Esophagus muscularis mucosa (tissue), 4 donors: ENCODE results near the gene TFRC. TPM values are rescaled to one million over a fixed set of nuclear protein-coding genes. Genes with fewer than 3 reads are reported as not detected.

Experiments used
- DNase-seq: peaks from one replicate; pipeline ENCODE4 v3.0.0-alpha.2; 2017; ENCODE audit errors: extremely low spot score
- H3K27ac ChIP-seq, 4 donors: fragments of 200-600 bp; sonication (generic); replicated peaks in 1 of 4; 1 replicate in 3 of 4; 2 replicates in 1 of 4; pipeline ENCODE4 v1.5.1; 2016 to 2019; ENCODE audit warnings: mild to moderate bottlenecking in 1 of 4
- H3K27me3 ChIP-seq, 4 donors: fragments of 200-600 bp; sonication (generic); one replicate each; pipeline versions ENCODE4 v1.5.1 to v1.6.0; 2016 to 2019
- H3K36me3 ChIP-seq, 4 donors: fragments of 200-600 bp; sonication (generic); one replicate each; pipeline ENCODE4 v1.5.1; 2016 to 2019
- H3K4me1 ChIP-seq, 4 donors: fragments of 200-600 bp; sonication (generic); one replicate each; pipeline ENCODE4 v1.5.1; 2016 to 2019
- H3K4me3 ChIP-seq, 4 donors: fragments of 200-600 bp; sonication (generic); 1 replicate in 2 of 4; 2 replicates in 2 of 4; pipeline ENCODE4 v1.5.1; 2016 to 2019; ENCODE audit warnings: mild to moderate bottlenecking in 4 of 4, moderate library complexity in 1 of 4
- H3K9me3 ChIP-seq, 4 donors: fragments of 200-600 bp; sonication (generic); 1 replicate in 3 of 4; 2 replicates in 1 of 4; pipeline ENCODE4 v1.5.1; 2016 to 2019
- EP300 ChIP-seq: sonication (generic); formaldehyde crosslinking; IDR thresholded peaks from one replicate; pipeline ENCODE4 v1.6.1; 2017; ENCODE audit warnings: antibody characterized with exemption
- POLR2A ChIP-seq: fragments of 450-650 bp; IDR thresholded peaks from one replicate; pipeline ENCODE4 v1.6.1; 2017; ENCODE audit warnings: antibody characterized with exemption, moderate library complexity, mild to moderate bottlenecking, low read depth
- POLR2AphosphoS5 ChIP-seq, 2 donors: sonication (generic); formaldehyde crosslinking; IDR thresholded peaks; one replicate each; pipeline ENCODE4 v1.6.1; 2017; ENCODE audit warnings: antibody characterized with exemption in 2 of 2
- WGBS: methylation state at CpG from one replicate; pipeline ENCODE4 v1.1.5; 2018; 5-methylcytosine and 5-hydroxymethylcytosine counted together
- intact Hi-C: fragments of 100-400 bp; cut with DNase I; formaldehyde crosslinking; loops from one replicate; pipeline ENCODE4 v1.15.1; 2023
- total RNA-seq, 4 donors: library from RNA; depleted of rRNA; stranded (reverse); fragments of >200 nt; gene quantifications; one replicate each; pipeline versions ENCODE4 v1.1.0 to v1.2.1, GENCODE V29; 2016
- TF ChIP-seq, protein P1 (sequence below), 3 experiments: fragments of 200-600 bp in 2 of 3; fragments of 450-650 bp in 1 of 3; sonication (generic) in 2 of 3; IDR thresholded peaks; one replicate each; pipeline ENCODE4 v1.5.1; 2017 to 2019; ENCODE audit warnings: antibody characterized with exemption in 3 of 3, mild to moderate bottlenecking in 2 of 3, moderate library complexity in 1 of 3

TFRC gene
- total RNA-seq, 4 donors from 2014 or later: 47.5 to 81.3 (median 57.7) TPM

DNA sequence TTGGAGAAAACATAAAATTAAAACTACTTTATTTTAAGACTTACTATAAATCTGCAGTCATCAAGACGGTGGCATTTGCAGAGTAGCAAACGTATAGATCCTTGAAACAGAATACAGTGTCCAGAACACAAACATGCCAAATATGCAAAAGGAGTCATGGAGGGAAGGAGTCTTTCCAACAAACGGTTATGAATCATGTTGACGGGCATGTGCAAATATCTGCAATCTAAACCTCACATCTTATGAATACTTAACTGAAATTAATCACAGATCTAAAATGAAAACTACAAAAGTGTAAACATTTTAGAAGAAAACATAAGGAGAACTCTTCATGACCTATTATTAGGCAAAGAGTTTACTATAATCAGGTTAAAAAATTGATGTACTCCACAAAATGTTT lies 69.4 kb downstream of the TFRC start:
- no peaks in the 10 kb centered on the region for H3K36me3 ChIP-seq
- intact Hi-C loops: no loop called here
- H3K27ac ChIP-seq: no peak overlapping the region
- H3K9me3 ChIP-seq: no peaks in the 10 kb centered on the region
- H3K27me3 ChIP-seq: peaks cover 0 to 12% (median 0%) of the 10 kb centered on the region in 4 donors
- H3K4me3 ChIP-seq: no peak overlapping the region
- DNase-seq: no peak
- no peak for TF ChIP-seq POLR2A
- TF ChIP-seq, protein P1, sequence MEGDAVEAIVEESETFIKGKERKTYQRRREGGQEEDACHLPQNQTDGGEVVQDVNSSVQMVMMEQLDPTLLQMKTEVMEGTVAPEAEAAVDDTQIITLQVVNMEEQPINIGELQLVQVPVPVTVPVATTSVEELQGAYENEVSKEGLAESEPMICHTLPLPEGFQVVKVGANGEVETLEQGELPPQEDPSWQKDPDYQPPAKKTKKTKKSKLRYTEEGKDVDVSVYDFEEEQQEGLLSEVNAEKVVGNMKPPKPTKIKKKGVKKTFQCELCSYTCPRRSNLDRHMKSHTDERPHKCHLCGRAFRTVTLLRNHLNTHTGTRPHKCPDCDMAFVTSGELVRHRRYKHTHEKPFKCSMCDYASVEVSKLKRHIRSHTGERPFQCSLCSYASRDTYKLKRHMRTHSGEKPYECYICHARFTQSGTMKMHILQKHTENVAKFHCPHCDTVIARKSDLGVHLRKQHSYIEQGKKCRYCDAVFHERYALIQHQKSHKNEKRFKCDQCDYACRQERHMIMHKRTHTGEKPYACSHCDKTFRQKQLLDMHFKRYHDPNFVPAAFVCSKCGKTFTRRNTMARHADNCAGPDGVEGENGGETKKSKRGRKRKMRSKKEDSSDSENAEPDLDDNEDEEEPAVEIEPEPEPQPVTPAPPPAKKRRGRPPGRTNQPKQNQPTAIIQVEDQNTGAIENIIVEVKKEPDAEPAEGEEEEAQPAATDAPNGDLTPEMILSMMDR (IDR thresholded peaks at IDR 0.05): no peak
- TF ChIP-seq POLR2AphosphoS5 (IDR thresholded peaks at IDR 0.05): no peak
- TF ChIP-seq EP300: no peak
- whole genome bisulfite sequencing: 62% methylated on average over 4 of the region's 4 CpGs
- H3K4me1 ChIP-seq: no peaks in the 10 kb centered on the region

DNA sequence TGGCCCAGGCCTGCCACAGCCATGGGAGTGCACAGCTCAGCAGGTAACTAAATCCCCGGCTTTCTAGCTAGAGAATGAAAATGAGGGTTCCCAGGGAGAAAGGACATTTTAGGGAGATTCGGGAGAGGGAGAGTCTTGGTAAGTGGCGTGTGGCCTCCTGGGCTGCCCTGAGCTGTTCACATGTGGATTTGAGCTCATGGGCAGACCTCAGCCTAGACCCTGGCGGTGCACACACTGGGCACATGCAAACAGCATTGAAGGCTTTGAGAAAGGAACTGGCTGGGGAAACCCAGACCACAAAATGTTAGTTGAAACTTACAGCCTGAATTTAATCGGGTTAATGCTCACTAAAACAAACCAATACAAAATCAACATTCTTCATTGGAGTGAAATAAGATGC lies 72.4 kb downstream of the TFRC start:
- H3K9me3 ChIP-seq: no peaks in the 10 kb centered on the region
- no peak overlapping the region for H3K4me3 ChIP-seq
- intact Hi-C loops: loop anchor here (10.0 kb wide), 1 partner anchor 65 kb away; no protein-coding TSS in a partner anchor
- H3K4me1 ChIP-seq: no peaks in the 10 kb centered on the region
- TF ChIP-seq EP300: no peak
- TF ChIP-seq, protein P1 (IDR thresholded peaks at IDR 0.05): no peak
- TF ChIP-seq POLR2AphosphoS5 (IDR thresholded peaks at IDR 0.05): no peak
- H3K36me3 ChIP-seq: no peaks in the 10 kb centered on the region
- 91% methylated on average over 5 of the region's 5 CpGs for WGBS
- no peak for DNase-seq
- peaks cover 0 to 12% (median 0%) of the 10 kb centered on the region in 4 donors for H3K27me3 ChIP-seq
- no peak overlapping the region for H3K27ac ChIP-seq

DNA sequence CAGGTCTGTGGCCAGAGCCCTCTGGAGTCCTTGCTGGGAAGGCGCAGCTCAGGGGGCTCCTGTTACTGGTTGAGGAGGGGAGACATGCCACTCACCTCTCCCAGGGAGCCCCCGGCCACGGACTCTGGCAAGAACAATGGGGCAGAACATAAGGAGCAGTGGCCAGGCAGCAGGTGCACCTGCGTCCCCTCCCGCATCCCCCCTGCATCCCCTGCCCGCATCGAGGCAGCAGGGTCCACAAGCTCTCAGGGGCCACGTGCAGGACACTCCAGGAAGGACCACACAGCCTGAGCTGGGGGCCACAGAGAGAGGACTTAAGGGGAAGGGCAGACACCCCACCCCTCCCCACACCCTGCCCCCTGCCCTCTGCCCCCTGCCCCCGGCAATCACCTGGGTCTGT lies 73.0 kb downstream of the TFRC start:
- intact Hi-C loops: loop anchor here (10.0 kb wide), 1 partner anchor 64 kb away; no protein-coding TSS in a partner anchor
- 78% methylated on average over 3 of the region's 9 CpGs for WGBS
- Histone ChIP-seq H3K27me3 (peaks cover 0 to 12% (median 0%) of the 10 kb centered on the region in 4 donors), H3K4me1 (no peaks in the 10 kb centered on the region), H3K27ac (no peak overlapping the region), H3K36me3 (no peaks in the 10 kb centered on the region), H3K9me3 (no peaks in the 10 kb centered on the region), H3K4me3 (no peak overlapping the region)
- DNase-seq: no peak
- TF ChIP-seq POLR2AphosphoS5 (IDR thresholded peaks at IDR 0.05) (no peak), EP300 (no peak), POLR2A (no peak)
- TF ChIP-seq, protein P1 (IDR thresholded peaks at IDR 0.05): no peak

DNA sequence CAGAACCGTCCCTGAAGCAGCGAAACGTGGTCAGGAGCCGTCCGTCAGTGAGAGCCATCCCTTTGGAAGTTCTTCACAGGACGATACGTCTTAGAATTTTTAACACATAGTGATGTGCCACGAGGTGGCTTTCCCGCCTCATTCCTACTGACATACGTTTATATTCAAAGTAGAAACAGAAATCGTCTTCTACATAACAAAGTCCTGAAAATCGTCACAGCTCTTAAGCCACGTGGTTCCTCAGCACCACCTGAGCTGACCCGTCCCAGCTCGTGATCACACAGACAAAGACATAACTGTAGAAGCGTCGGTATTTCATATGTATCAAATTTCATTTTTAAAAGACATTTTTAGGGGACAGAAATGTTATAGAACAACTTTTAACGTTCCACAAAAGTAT lies 73.5 kb downstream of the TFRC start:
- peaks cover 0 to 12% (median 0%) of the 10 kb centered on the region in 4 donors for H3K27me3 ChIP-seq
- H3K27ac ChIP-seq: no peak overlapping the region
- intact Hi-C loops: loop anchor here (10.0 kb wide), 1 partner anchor 64 kb away; no protein-coding TSS in a partner anchor
- no peak overlapping the region for H3K4me3 ChIP-seq
- H3K36me3 ChIP-seq: no peaks in the 10 kb centered on the region
- no peaks in the 10 kb centered on the region for H3K4me1 ChIP-seq
- WGBS: 82% methylated on average over 18 of the region's 18 CpGs
- H3K9me3 ChIP-seq: no peaks in the 10 kb centered on the region
- TF ChIP-seq, protein P1 (IDR thresholded peaks at IDR 0.05): no peak
- no peak for TF ChIP-seq POLR2AphosphoS5 (IDR thresholded peaks at IDR 0.05)
- TF ChIP-seq EP300: no peak
- TF ChIP-seq POLR2A: no peak
- no peak for DNase-seq
